Epithelial cell of prostate (primary cell): ENCODE results near the gene ANAPC16.
"Not testable (repeated sequence)": the region's sequence is repeated elsewhere in the genome, so short reads cannot be mapped to it uniquely, and the experiment has no call there.

Experiments used
- DNase-seq: peaks from one replicate; pipeline ENCODE4 v3.0.0-alpha.2; 2011; ENCODE audit warnings: low read depth, low spot score
- H3K27ac ChIP-seq: fragments of 450-650 bp; 2 replicates; pipeline ENCODE4 v1.5.1; 2017; ENCODE audit warnings: mild to moderate bottlenecking

ANAPC16 gene

GRCh38 chr10:72208526-72208925, 7.3 kb upstream of the ANAPC16 start:
- not testable (repeated sequence) for DNase-seq, H3K27ac ChIP-seq

GRCh38 chr10:72211381-72211780, 4.4 kb upstream of the ANAPC16 start:
- DNase-seq, H3K27ac ChIP-seq: not testable (repeated sequence)

- not testable (repeated sequence) for DNase-seq, H3K27ac ChIP-seq
Measured at GRCh38 chr10:72211832-72212231, 4.0 kb upstream of the ANAPC16 start.

- H3K27ac ChIP-seq = peak overlapping the region; percentile 1
- DNase-seq = no peak
Measured at GRCh38 chr10:72218325-72218724, 2.5 kb downstream of the ANAPC16 start.

- no peak for DNase-seq
- H3K27ac ChIP-seq = peak overlapping the region; percentile 1
Measured at GRCh38 chr10:72218726-72219125, 2.9 kb downstream of the ANAPC16 start.

- H3K27ac ChIP-seq = peak overlapping the region; percentile 1
- DNase-seq = no peak
Measured at GRCh38 chr10:72219235-72219814, 3.5 kb downstream of the ANAPC16 start.

GRCh38 chr10:72220637-72221036, 4.8 kb downstream of the ANAPC16 start:
- no peak overlapping the region for H3K27ac ChIP-seq
- DNase-seq = no peak

- DNase-seq = no peak
- H3K27ac ChIP-seq = no peak overlapping the region
Measured at GRCh38 chr10:72221278-72221677, 5.5 kb downstream of the ANAPC16 start.

GRCh38 chr10:72223743-72224101, 7.9 kb downstream of the ANAPC16 start:
- no peak for DNase-seq
- peak overlapping the region; percentile 12 for H3K27ac ChIP-seq

- peak overlapping the region; percentile 12 for H3K27ac ChIP-seq
- DNase-seq = not testable (repeated sequence)
Measured at GRCh38 chr10:72224191-72224590, 8.4 kb downstream of the ANAPC16 start.

- peak overlapping the region; percentile 43 for H3K27ac ChIP-seq
Measured at GRCh38 chr10:72226418-72227027, 10.7 kb downstream of the ANAPC16 start.

GRCh38 chr10:72227826-72228225, 12.0 kb downstream of the ANAPC16 start:
- DNase-seq = no peak
- no peak overlapping the region for H3K27ac ChIP-seq

More at GRCh38 chr10:72226418-72227027, 10.7 kb downstream of the ANAPC16 start:
- DNase-seq = no peak

- no peak overlapping the region for H3K27ac ChIP-seq
- no peak for DNase-seq
Measured at GRCh38 chr10:72228318-72228751, 12.5 kb downstream of the ANAPC16 start.

GRCh38 chr10:72229261-72230251, 13.7 kb downstream of the ANAPC16 start:
- H3K27ac ChIP-seq = peak overlapping the region; percentile 7
- no peak for DNase-seq

GRCh38 chr10:72233621-72234020, 17.8 kb downstream of the ANAPC16 start:
- H3K27ac ChIP-seq = peak overlapping the region; percentile 1
- DNase-seq = no peak

GRCh38 chr10:72234560-72235095, 18.8 kb downstream of the ANAPC16 start:
- no peak for DNase-seq
- H3K27ac ChIP-seq = no peak overlapping the region

GRCh38 chr10:72235544-72236279, 19.9 kb downstream of the ANAPC16 start:
- no peak for DNase-seq
- H3K27ac ChIP-seq = no peak overlapping the region

GRCh38 chr10:72238392-72239175, 22.8 kb downstream of the ANAPC16 start:
- no peak for DNase-seq
- H3K27ac ChIP-seq = no peak overlapping the region

- no peak overlapping the region for H3K27ac ChIP-seq
- DNase-seq = no peak
Measured at GRCh38 chr10:72239409-72239808, 23.6 kb downstream of the ANAPC16 start.
